ENCODE data around the gene SLC36A3.
A peak's percentile ranks its signal among the peaks of the same experiment; 100 is the strongest.
"Not testable (repeated sequence)": the region's sequence is repeated elsewhere in the genome, so short reads cannot be mapped to it uniquely, and the experiment has no call there.

Gene SLC36A3

DNA sequence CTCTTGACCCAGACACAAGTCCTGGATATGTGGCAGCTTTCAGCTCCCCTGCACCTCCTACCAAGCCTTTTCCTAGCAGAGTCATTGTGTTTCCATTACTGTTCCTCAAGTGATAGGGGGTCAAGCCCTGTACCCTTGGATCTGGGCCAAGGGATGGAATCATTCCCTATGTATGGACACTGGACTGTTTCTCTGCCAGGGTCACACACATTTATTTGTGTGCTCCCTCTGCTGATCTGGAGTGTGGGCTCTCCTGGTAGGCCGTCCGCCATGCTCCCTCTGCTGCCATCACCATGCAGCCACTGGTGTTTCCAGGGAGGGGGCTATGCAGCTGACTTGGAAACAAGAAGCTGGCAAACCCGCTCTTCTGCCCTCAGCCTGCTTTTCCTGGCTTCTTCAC is 41.0 kb downstream of the SLC36A3 start:
- no peak for DNase-seq (ENCODE audit: low read depth in 2 of 2, low spot score in 1 of 2)

DNA sequence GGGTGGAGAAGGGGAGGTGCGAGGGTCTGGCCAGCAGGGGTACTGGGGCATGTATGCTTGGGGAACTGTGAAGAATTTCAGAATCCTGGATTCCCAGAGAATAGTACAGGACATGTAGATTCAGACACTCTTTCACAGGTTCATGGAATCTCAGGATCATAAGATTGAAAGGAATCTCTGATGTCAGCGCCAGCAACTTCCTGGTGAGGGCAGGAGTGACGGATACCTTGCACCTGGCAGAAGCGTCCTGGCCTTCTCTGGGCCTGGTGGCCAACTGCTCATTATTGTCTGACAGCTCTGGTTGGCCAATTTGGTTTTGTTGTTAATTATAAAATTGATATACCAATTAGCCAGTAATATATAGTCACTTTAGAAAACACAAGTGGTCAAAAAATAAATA is 43.6 kb downstream of the SLC36A3 start:
- no peak for DNase-seq (ENCODE audit: low read depth in 2 of 2, low spot score in 1 of 2)

DNA sequence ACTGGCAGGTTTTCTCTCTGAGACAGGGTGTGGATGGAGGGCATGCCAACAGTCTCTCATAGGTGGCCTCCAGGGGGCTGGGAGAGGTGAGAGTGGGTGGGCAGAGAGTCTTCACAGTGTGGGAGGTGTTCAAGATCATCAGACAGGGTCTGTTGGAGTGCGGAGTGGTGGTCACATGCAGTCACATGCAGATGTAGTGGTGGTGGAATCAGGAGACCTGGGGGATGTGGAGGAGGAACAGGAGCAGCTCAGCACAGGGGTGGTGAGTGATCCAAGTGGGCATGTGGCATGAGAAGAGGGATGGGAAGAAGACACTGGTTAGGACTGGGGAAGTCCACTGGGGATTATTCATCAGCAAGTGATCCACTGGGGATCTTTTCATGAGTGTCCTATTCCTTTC is 44.8 kb downstream of the SLC36A3 start:
- no peak for DNase-seq (ENCODE audit: low read depth in 2 of 2, low spot score in 1 of 2)

DNA sequence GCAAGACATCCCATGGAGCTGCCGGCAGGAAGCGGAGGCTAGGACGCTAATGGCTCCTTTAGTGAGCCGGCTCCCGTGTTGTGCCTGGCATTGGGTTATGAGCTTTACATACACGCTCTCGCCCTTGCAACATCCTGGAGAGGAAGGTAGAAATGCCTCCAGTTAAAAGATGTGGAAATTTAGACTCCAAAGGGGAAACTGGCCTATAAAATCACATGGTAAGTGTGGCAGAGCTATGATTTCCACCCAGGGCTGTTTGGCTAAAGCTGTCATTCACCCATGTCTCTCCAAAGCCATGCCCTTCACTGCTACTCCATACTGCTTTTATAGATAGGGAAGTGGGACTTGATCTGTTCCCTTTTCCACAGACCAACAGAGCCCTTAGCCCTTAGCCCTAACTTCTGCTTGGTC is 45.4 kb downstream of the SLC36A3 start:
- DNase-seq (ENCODE audit: low read depth in 2 of 2, low spot score in 1 of 2) = no peak

DNA sequence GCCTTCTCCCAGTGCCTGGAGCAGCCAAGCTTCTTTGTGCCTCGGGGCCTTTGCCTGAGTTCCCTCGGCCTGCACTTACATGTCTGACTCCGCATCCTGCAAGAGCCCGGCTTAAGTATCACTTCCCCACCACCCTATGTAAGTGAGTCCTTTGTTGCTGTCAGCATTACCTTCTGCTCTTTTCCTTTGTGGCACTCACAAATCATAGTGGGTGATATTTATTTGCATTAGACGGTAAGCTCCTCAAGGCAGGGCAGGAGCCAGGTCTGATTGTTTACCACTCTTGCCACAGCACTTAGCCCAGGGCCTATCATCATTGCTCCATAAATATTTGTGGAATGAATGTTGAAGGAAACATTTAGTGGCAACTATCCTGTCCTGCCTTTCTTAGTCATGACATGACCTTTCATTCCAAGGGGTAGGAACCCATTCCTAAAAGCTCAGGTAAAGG is 45.8 kb downstream of the SLC36A3 start:
- no peak for DNase-seq (ENCODE audit: low read depth in 2 of 2, low spot score in 1 of 2)

DNA sequence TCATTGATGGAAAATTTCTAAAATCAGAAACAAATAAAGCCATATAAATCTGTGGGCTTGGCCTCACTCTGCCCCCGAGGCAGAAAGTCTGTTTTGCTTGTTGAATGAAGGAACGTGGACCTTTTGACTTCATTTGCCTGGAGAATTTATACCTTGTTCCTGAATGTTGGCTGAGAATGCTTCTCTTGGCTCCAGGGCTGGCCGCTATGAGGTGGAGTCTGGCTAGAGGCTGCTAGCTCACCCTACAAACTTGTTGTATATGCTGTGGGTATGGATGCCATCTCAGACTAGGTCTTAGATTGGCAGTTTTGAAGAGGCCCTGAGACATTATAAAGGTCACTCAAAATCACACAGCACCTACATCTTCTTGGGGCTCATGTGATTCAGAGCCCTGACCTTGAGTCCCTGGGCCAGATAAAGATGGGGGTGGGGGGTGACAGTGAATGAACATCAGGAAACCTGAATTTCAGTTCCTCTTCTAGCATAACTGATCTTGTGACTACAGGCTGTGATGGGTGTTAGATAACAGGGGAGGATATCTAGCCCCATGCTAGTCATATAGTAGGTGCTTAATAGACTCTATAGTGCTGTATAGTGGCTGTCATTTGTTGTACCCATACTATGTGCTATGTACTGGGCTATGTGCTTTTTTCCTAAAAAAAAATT is 47.8 kb downstream of the SLC36A3 start:
- no peak for DNase-seq (ENCODE audit: low read depth in 2 of 2, low spot score in 1 of 2)

DNA sequence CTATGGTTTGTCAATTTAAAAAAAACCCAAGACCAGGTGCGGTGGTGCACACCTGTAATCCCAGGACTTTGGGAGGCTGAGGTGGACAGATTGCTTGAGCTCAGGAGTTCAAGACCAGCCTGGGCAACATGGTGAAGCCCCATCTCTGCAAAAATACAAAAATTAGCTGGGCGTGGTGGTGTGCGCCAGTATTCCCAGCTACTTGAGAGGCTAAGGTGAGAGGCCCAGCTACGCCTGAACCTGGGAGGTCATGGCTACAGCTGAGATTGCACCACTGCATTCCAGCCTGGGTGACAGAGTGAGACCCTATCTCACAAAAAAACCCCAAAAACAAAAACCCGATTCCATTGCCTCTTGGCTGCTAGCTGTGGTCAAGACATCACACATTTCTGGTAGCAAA is 48.6 kb downstream of the SLC36A3 start:
- not testable (repeated sequence) for DNase-seq (ENCODE audit: low read depth in 2 of 2, low spot score in 1 of 2)

DNA sequence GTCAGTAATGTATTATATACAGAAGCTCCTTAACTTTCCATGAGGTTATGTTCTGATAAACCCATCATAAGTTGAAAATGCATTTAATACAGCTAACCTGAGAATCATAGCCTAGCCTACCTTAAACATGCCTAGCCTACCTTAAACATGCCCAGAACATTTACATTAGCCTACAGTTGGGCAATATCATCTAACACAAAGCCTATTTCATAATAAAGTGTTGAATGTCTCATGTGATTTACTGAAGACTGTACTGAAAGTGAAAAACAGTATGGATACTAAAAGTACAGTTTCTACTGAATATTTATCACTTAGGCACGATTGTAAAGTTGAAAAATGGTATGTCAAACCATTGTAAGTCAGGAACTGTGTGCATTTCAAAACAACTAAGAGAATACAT is 49.0 kb downstream of the SLC36A3 start:
- DNase-seq (ENCODE audit: low read depth in 2 of 2, low spot score in 1 of 2) = no peak

DNA sequence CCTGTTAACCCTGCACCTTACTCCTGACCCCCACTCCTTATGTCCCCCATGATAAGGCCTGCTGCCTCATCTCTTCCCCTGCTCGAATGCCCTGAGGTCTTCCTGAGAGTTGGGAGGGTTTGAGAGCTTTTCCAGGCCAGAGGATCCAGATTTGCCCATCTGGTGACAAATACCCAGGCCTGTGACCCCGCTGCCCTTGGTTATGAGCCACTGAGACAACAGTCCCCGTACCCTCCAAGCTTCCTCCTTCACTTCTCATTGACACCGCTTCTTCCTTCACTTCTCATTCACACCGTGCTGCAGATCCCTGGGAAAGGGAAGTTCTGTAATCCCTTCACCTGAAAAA is 50.0 kb downstream of the SLC36A3 start:
- DNase-seq (ENCODE audit: low read depth in 2 of 2, low spot score in 1 of 2) = no peak

DNA sequence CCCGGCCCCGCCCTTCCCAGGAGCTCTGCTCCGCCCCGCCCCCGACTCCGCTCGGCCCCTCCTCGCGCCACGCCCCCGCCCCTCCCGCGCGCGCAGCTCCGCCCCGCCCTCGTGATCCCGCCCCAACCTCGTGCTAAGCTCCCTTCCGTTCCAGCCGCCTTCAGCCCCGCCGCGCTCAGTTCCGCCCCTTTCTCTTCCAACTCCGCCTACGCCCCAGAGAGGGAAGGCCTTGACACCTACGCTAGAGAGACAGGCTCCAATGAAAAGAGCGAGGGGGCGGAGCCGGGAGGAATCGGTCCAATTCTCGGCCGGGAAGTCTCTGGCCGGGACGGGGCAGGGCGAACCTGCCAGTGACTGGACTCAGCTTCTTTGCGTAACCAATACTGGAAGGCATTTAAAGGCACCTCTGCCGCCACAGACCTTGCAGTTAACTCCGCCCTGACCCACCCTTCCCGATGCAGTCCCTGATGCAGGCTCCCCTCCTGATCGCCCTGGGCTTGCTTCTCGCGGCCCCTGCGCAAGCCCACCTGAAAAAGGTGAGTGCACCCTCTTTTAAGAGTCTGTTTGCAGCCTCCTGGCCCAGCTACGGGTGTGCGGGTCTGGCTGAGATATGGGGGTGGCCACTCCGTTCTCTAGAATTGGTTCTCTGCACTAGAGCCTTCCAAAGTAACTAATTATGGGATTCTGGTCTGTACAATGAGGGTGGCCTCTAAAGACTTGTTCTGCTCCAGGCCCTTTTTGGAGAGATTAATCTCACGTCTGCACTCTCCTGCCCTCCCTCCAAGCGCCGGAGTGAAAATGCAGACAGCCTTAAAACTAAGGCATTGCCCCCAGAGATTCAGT is 50.6 kb downstream of the SLC36A3 start, which contains the start of gene GM2A:
Gene GM2A (plus strand): TSS at position 424 of the 843 bp plus-strand sequence. CDS start 32 bp downstream, at position 456.
- peak; percentile 89 to 97 for DNase-seq (ENCODE audit: low read depth in 2 of 2, low spot score in 1 of 2)

DNA sequence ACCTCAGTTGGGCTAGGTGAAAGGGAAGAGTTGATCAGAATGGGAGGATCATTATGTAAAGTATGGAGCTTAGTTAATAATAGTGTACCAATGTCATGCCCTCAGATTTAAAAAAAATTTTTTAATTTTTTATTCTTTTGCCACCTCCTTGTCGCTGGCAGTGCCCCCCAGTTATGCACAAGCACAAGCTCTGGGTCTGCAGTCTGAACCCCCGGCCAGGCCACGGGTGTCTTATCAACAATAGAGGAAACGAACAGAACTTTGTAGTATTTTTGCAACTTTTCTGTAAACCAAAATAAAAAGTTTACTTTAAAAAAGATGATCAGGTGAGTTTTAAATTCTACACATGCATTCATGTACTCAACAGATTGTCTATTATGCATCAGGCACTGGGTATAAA is 51.9 kb downstream of the SLC36A3 start:
- DNase-seq (ENCODE audit: low read depth in 2 of 2, low spot score in 1 of 2) = no peak

DNA sequence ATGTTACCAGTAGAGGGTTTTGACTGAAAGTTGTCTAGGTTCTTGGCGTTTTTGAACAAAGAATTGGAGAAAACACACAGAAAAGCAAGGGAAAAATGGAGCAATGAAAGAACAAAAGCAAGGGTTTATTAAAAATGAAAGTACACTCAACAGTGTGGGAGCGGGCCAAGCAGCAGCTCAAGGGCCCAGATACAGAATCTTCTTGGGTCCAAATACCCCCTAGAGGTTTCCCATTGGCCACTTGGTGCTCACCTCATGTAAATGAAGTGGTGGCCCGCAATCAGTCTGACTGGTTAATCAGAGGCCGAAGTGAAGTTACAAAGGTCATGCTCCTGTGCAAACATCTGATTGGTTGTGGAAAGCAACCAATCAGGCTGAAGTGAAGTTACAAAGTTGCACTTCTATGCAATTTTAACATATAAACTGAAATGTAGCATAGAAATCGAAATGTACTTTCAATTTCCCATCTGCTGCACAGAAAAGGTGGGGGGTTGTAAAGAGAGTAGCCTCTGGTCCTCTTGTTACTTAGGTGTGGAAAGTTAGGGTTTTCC is 52.5 kb downstream of the SLC36A3 start:
- no peak for DNase-seq (ENCODE audit: low read depth in 2 of 2, low spot score in 1 of 2)

DNA sequence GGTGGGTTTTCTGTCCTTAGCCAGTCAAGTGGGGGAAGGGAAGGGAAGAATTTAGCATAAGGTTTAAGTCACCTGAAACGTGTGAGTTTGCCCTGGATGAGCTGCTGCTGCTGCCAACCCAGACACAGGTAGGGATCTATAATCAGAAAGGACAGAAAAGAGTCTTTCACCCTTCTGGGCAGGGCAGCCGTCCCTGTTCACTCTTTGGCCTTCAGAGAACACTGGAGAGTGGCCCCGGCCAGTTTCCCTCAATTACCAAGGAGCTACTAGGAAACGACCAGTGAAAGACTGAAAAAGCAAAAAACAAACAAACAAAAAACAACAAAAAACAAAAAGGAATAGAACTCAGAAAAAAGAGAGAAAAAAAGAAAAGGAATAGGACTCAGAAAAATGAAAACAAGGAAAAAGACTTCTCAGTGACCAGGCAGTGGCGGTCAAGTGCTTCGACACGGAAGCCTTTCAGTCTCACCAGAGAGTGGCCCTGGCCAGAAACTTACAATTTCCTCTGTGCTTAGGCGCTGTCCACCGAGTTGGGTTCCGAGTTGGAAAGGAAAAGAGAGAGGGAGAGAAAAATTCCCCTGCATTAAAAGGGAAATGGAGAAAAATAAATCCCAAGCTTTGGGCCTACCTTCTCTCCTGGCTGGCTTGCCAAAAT is 53.1 kb downstream of the SLC36A3 start:
- no peak for DNase-seq (ENCODE audit: low read depth in 2 of 2, low spot score in 1 of 2)

DNA sequence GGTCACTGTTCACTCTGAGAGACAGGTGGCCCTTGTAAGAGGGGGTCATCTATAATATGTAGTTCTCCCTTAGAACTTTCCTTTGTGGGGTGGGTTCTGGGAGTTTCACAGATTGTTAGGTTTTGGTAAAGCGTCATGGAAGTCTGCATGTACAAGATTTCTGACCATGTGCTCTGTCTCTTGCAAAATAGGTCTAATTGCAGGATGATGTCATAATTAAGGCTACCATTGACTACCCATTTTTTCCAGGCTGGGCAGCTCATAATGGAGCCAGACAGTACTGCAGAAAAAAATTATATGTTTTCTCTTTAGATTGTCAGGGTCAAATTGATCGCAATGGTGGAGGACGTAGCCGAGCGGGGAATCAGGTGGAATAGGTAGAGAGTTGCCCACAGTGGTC is 54.3 kb downstream of the SLC36A3 start:
- no peak for DNase-seq (ENCODE audit: low read depth in 2 of 2, low spot score in 1 of 2)

DNA sequence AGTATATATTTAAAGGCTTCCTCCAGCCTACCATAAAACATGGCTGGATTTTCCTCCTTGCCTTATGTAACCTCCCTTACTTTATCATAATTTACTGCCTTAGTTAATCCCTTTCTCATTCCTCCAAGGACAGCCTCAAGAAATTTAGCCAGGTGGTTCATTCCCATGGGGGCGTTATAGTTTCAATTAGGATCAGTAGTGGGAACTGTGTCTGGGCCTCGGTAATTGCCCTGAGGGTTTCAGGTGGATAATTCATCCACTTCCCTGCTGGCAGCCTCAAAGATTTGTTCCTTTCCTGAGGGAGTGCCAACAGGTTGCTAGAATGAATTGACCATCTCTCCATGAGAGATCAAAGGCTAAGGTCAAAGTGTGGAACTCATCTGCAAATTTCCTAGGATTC is 54.9 kb downstream of the SLC36A3 start:
- no peak for DNase-seq (ENCODE audit: low read depth in 2 of 2, low spot score in 1 of 2)

DNA sequence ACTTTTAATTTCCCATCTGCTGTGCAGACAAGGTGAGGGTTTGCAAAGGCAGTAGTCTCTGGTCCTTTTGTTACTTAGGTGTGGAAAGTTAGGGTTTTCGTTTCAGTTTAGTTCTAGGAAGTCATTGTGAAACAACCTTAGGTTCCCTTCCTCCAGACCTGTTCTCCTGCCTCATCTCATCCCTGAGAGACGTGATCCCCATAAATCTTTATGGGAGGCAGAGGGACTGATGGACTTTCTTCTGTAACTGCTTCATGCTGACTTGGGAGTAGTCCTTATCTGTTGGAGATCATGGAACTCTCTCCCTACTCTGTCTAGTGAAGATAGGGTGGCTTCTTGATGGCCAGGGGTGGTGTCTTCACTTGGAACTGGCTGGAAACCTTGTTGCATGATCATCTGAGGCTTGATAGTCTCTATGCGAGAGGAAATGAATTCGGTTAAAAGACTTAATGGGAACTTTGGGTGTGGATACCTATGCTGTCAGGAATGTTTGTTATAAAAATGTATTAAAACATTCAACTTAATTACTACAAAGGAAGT is 57.8 kb downstream of the SLC36A3 start:
- no peak for DNase-seq (ENCODE audit: low read depth in 2 of 2, low spot score in 1 of 2)

DNA sequence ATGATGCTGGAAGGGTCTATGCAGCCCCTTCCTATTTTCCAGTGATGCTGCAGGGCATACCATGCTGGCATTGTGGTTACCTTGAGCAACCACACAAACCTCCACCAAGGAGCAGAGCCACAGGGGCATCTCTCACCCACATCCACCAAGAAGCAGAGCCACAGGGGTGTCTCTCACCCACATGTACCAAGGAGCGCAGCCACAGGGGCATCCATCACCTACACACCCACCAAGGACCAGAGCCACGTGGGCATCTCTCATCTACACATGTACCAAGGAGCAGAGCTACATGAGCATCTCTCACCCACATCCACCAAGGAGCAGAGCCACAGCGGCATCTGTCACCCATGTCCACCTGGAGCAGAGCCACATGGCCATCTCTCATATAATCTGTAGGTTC is 59.4 kb downstream of the SLC36A3 start:
- DNase-seq (ENCODE audit: low read depth in 2 of 2, low spot score in 1 of 2) = no peak

DNA sequence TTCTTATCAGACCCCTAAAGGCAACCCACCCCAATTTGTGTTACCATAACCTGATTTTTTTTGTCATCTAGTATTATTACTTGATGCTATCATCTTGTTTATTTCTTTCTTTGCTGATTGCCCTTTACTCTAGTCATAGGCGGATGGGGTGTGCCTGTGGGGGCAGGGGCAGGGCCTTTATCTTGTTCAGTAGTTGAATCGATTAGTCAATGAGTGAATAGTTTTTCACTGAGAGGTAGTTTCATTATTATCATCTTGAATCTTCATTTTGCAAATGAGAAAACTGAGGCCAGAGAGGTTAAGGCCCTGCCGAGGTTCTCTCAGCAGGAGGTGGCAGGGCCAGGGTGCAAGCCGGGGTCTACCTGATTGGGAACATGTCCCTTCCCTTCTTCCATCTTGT is 60.0 kb downstream of the SLC36A3 start:
- no peak for DNase-seq (ENCODE audit: low read depth in 2 of 2, low spot score in 1 of 2)

DNA sequence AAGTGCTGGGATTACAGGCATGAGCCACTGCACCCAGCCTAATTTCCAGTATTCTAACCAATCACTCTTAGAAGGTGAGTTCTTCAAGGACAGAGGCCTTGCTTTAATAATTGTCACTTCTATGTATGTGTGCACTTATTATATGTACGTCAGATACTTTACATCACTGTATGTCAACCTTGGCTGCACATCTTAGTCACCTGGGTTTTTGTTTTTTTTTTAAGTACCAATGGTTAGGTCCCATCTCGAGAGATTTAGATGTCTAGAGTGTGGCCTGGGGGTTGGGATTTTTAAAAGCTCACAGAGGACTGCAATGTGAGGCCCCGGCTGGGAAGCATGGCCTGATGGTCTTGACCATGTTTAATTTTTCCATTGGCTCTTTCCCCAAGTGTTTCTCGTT is 60.4 kb downstream of the SLC36A3 start:
- DNase-seq (ENCODE audit: low read depth in 2 of 2, low spot score in 1 of 2) = no peak

DNA sequence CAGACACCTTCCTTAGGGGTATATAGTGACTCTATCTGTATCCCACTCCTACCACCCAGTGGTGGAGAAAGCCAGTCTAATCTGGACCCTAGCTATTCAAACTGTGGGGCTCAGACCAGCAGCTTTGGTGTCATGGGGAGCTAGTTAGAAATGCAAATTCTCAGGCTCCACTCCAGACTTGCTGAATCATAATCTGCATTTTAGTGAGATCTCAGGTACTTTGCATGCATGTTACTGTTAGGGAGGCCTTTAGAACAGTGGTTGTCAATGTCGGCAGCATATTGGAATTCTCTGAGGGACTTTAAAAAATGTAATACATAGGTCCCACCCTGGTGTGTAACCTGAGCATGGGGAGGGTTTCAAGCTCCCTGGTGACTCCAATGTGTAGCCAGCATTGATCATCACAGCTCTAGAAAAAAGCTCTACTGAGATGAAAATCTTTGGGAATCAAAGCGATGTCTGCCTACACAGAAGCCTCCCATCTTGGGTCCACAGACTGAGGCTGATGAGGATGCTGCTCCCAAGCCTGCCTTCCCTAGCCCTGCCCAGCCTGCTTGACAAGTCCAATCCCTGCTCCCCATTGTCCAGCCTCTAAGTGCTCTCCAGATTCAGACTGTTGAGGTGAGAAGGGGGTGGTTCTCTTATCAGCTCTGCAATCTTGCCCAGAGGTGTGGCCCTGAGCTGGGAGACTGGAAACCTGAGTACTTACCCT is 62.5 kb downstream of the SLC36A3 start:
- DNase-seq (ENCODE audit: low read depth in 2 of 2, low spot score in 1 of 2) = no peak

DNA sequence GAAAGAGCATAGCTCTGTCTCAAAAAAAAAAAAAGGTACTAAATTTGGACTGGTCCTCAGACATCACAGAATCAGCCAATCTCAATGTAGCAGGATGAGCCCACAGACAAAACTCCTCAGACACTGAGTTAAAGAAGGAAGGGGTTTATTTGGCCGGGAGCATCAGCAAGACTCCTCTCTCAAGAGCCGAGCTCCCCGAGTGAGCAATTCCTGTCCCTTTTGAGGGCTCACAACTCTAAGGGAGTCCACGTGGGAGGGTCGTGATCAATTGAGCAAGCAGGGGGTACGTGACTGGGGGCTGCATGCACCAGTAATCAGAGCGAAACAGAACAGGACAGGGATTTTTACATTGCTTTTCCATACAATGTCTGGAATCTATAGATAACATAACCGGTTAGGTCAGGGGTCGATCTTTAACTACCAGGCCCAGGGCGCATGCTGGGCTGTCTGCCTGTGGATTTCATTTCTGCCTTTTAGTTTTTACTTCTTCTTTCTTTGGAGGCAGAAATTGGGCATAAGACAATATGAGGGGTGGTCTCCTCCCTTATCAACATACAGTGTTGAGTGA is 63.2 kb downstream of the SLC36A3 start:
- not testable (repeated sequence) for DNase-seq (ENCODE audit: low read depth in 2 of 2, low spot score in 1 of 2)

Measured in stimulated activated CD8-positive, alpha-beta memory T cell treated with anti-CD3 and anti-CD28 coated beads, Interleukin-4, amount 100 ng/mL, for 4 hours (primary cell).